ENCODE results near the gene FAM13C.

GRCh38 chr10:59346321-59346720 is 16.0 kb downstream of the FAM13C start:
- TF ChIP-seq YY1 (IDR thresholded peaks at IDR 0.05; ENCODE audit: insufficient read depth, insufficient read length) = no peak
- TF ChIP-seq ZNF274 (IDR thresholded peaks at IDR 0.05; ENCODE audit: low read depth, low read length) = no peak
